ENCODE results near the gene LTA. TPM values are rescaled to one million over a fixed set of nuclear protein-coding genes. Genes with fewer than 3 reads are reported as not detected.
A peak's percentile ranks its signal among the peaks of the same experiment; 100 is the strongest.

LTA gene
- total RNA-seq, 2 donors from 2014 or later = not detected

DNA sequence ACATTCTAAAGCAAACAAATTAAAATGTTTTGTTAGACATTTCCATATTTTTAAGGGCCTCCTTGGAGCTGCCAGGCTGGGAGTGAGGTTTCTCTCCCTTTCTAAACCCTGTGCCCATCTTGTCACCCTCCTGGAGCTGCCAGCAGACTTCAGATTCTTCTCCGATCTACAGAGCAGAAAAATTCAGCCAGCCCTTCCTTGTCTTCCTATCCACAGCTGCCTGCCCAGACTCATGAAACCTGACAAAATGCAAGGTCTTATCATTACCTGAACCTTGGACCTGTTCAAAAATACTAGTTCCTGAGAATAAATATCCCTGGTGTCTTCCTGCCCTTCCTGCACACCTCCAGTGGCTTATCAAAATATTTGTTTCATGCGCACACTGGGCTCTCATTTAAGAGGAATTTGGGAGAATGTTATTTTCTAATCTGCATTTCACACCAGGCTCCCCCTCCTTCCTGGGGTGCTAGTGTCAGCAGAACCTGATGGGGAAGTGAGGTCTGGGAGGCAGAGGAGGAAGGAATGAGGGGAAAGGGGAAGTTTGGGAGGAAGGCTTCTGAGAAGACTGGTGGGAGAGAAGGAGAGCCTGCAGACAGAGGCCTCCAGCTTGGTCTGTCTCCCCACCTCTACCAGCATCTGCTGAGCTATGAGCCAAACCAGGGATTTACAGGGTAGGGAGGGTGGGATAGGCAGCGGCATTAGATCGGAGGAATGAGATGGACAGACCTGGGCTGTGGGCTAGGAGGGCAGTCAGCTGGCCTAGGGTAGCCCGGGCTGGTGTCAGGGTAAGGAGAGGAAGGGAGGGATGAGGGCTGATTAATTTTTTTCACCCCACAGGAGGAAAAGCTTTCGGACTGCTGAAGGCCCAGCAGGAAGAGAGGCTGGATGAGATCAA is 42.8 kb downstream of the LTA start, which contains the start of gene AIF1:
Gene AIF1 (plus strand): TSS at position 551 of the 895 bp plus-strand sequence. CDS start 96 bp downstream, at position 647.
- H3K36me3 ChIP-seq = no peaks in the 10 kb centered on the region
- no peak for ATAC-seq (ENCODE audit: insufficient number of reproducible peaks, low FRiP score, low read depth)
- no peaks in the 10 kb centered on the region for H3K9me3 ChIP-seq
- peak within 1 kb of the TSS; percentile 18 for H3K4me3 ChIP-seq
- DNase-seq (ENCODE audit: low spot score) = no peak
- H3K27ac ChIP-seq = no peak within 1 kb of the TSS
- TF ChIP-seq CTCF (IDR thresholded peaks at IDR 0.05) = no peak
- H3K27me3 ChIP-seq (replicated peaks; ENCODE audit: insufficient read depth) = no peaks in the 10 kb centered on the region
- H3K4me1 ChIP-seq (ENCODE audit: control insufficient read depth in 1 of 2, low read depth in 2 of 2) = peaks cover 3% of the 10 kb centered on the region in 2 donors

GRCh38 chr6:31615748-31616147 is 43.7 kb downstream of the LTA start:
- H3K36me3 ChIP-seq = no peaks in the 10 kb centered on the region
- H3K4me3 ChIP-seq = peak overlapping the region; percentile 18
- ATAC-seq (ENCODE audit: insufficient number of reproducible peaks, low FRiP score, low read depth) (no peak), DNase-seq (ENCODE audit: low spot score) (no peak)
- no peaks in the 10 kb centered on the region for H3K27me3 ChIP-seq (replicated peaks; ENCODE audit: insufficient read depth)
- H3K9me3 ChIP-seq = no peaks in the 10 kb centered on the region
- no peak for TF ChIP-seq CTCF (IDR thresholded peaks at IDR 0.05)
- no peak overlapping the region for H3K27ac ChIP-seq
- peaks cover 3% of the 10 kb centered on the region in 2 donors for H3K4me1 ChIP-seq (ENCODE audit: control insufficient read depth in 1 of 2, low read depth in 2 of 2)

GRCh38 chr6:31617010-31617409 is 44.9 kb downstream of the LTA start:
- DNase-seq (ENCODE audit: low spot score) = no peak
- Histone ChIP-seq H3K36me3 (no peaks in the 10 kb centered on the region), H3K27ac (no peak overlapping the region), H3K4me3 (no peak overlapping the region), H3K4me1 (ENCODE audit: control insufficient read depth in 1 of 2, low read depth in 2 of 2) (peaks cover 5 to 10% of the 10 kb centered on the region in 2 donors), H3K27me3 (replicated peaks; ENCODE audit: insufficient read depth) (no peaks in the 10 kb centered on the region), H3K9me3 (no peaks in the 10 kb centered on the region)
- no peak for TF ChIP-seq CTCF (IDR thresholded peaks at IDR 0.05)
- ATAC-seq (ENCODE audit: insufficient number of reproducible peaks, low FRiP score, low read depth) = no peak

- Histone ChIP-seq H3K9me3 (no peaks in the 10 kb centered on the region), H3K4me1 (ENCODE audit: control insufficient read depth in 1 of 2, low read depth in 2 of 2) (peaks cover 6 to 20% of the 10 kb centered on the region in 2 donors), H3K27me3 (replicated peaks; ENCODE audit: insufficient read depth) (no peaks in the 10 kb centered on the region), H3K36me3 (peaks cover 15% of the 10 kb centered on the region), H3K4me3 (peak overlapping the region; percentile 96), H3K27ac (peak overlapping the region; percentile 96 to 97)
- no peak for TF ChIP-seq CTCF (IDR thresholded peaks at IDR 0.05)
- peak; percentile 95 for DNase-seq (ENCODE audit: low spot score)
- ATAC-seq (ENCODE audit: insufficient number of reproducible peaks, low FRiP score, low read depth) = peak; percentile 92
These were observed 47.9 kb downstream of the LTA start for GRCh38 chr6:31619805-31620585.

Data from thoracic aorta (tissue), 2 donors.